Pancreas (tissue), 10 donors: ENCODE results near the gene ATN1. TPM values are rescaled to one million over a fixed set of nuclear protein-coding genes. Genes with fewer than 3 reads are reported as not detected.

Source experiments
- ATAC-seq, 4 donors: fragments of 200-7000 bp; cut with Tn5 transposase; one replicate each; pipeline versions ENCODE4 v1.8.0 to v1.9.1; 2020; ENCODE audit warnings: mild to moderate bottlenecking in 4 of 4, moderate library complexity in 4 of 4
- DNase-seq, 6 donors: peaks; one replicate each; pipeline ENCODE4 v3.0.0-alpha.2; 2020
- FAIRE-seq: peaks from 2 replicates; lab custom pipeline; 2012; peaks lifted over from hg19 to GRCh38; lab: Jason Lieb, UNC
- H3K27ac ChIP-seq, 4 donors: fragments of 200-600 bp; sonication (generic); 1 replicate in 3 of 4; 2 replicates in 1 of 4; pipeline versions ENCODE4 v1.5.0 to v1.8.0; 2020
- H3K27me3 ChIP-seq, 4 donors: fragments of 200-600 bp; one replicate each; pipeline ENCODE4 v1.8.0; 2021
- H3K36me3 ChIP-seq, 3 donors: fragments of 200-600 bp; sonication (generic) in 1 of 3; one replicate each; pipeline versions ENCODE4 v1.5.0 to v1.8.0; 2020 to 2021
- H3K4me1 ChIP-seq, 3 donors: fragments of 200-600 bp; one replicate each; pipeline ENCODE4 v1.8.0; 2021
- H3K4me3 ChIP-seq, 4 donors: fragments of 200-600 bp; sonication (generic) in 2 of 4; one replicate each; pipeline versions ENCODE4 v1.5.0 to v1.8.0; 2020 to 2021
- H3K9me3 ChIP-seq, 4 donors: fragments of 200-600 bp; one replicate each; pipeline ENCODE4 v1.8.0; 2021
- CTCF ChIP-seq, 4 donors: fragments of 200-600 bp; sonication (generic) in 3 of 4; IDR thresholded peaks; one replicate each; pipeline versions ENCODE4 v1.5.0 to v1.8.0; 2021; ENCODE audit warnings: antibody characterized with exemption in 4 of 4
- WGBS, 2 donors: extraction: QIAGEN DNeasy Blood & Tissue Kit; methylation state at CpG; one replicate each; pipeline ENCODE4 v1.1.7; 2013; 5-methylcytosine and 5-hydroxymethylcytosine counted together
- intact Hi-C, 3 donors: fragments of 100-400 bp; cut with DNase I; formaldehyde crosslinking; loops; one replicate each; pipeline versions ENCODE4 v1.11.1 to v1.14.2; 2022
- polyA plus RNA-seq, 2 donors: library from polyadenylated mRNA; stranded (reverse); fragments of 200-250 nt; gene quantifications; one replicate each; pipeline ENCODE4 v1.2.3, GENCODE V29; 2013
- total RNA-seq, 6 donors: library from RNA; stranded (reverse); fragmentation: NEBNext Ultra II Directional in 4 of 6; extraction: Animal tissue kit (Norgen Biotek cat#: 25700) in 4 of 6; gene quantifications; one replicate each; pipeline versions ENCODE4 v1.2.1 to v1.2.4, GENCODE V29; 2021 to 2023
- donor health status: healthy with polysubstance abuse.
- donor health status: DM: no; HTN: no; CAD: no; lungs with moderate emphysema.
- donor health status: DM: no; HTN: no; CAD: no.
- donor health status: control.
- donor health status: control.
- donor health status: Bipolar disorder and iron deficiency.
- donor health status: DM: yes; HTN: yes; CAD: no.
- donor health status: DM: no; HTN: no; CAD: no.
- donor health status: DM: no; HTN: no; CAD: no.
- donor health status: DM: yes; HTN: yes; CAD: no.

ATN1 gene
- total and polyA plus RNA-seq, 8 donors: 30.9 to 113 (median 39.2) TPM

GRCh38 chr12:6966351-6966750 lies 38.6 kb downstream of the ATN1 start:
- Histone ChIP-seq H3K27me3 (no peaks in the 10 kb centered on the region), H3K4me1 (peaks cover 33 to 50% (median 34%) of the 10 kb centered on the region in 3 donors), H3K27ac (peak overlapping the region in 1 of 4 donors; percentile 10), H3K9me3 (no peaks in the 10 kb centered on the region), H3K4me3 (no peak overlapping the region), H3K36me3 (peaks cover 0 to 5% (median 4%) of the 10 kb centered on the region in 3 donors)
- FAIRE-seq: no peak
- intact Hi-C loops: no loop called here
- 31 to 43% methylated on average over 7 of the region's 7 CpGs for WGBS, 2 donors
- no peak for ATAC-seq
- TF ChIP-seq CTCF (IDR thresholded peaks at IDR 0.05): no peak
- DNase-seq: peak in 1 of 6 donors; percentile 7

DNA sequence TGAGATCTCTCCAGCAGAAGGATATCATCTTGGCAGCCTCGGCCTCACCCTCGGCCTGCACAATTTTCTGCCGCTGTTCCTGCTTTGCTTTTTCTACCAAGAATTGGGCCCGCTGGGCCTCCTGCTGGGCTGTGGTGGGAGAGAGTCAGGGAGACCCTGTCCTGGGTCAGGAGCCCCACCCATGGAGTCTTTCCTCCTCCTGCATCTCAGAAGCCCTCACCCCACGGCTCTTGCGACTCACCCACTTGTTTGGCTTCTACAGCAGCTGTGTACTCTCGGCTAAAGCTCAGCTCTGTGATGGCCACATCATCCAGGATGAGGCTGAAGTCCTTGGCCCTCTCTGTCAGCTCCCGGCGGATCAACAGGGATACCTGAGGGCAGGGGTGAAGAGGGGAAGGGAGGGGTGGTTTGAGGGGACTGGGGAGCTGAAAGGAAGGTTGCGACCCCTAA lies 39.9 kb downstream of the ATN1 start:
- H3K4me1 ChIP-seq: peaks cover 28 to 51% (median 33%) of the 10 kb centered on the region in 3 donors
- TF ChIP-seq CTCF (IDR thresholded peaks at IDR 0.05): no peak
- no peak overlapping the region for H3K4me3 ChIP-seq
- no peak overlapping the region for H3K27ac ChIP-seq
- WGBS, 2 donors: 43 to 49% methylated on average over 10 of the region's 10 CpGs
- ATAC-seq: no peak
- peaks cover 0 to 5% (median 4%) of the 10 kb centered on the region in 3 donors for H3K36me3 ChIP-seq
- H3K9me3 ChIP-seq: no peaks in the 10 kb centered on the region
- H3K27me3 ChIP-seq: no peaks in the 10 kb centered on the region
- DNase-seq: peak in 1 of 6 donors; percentile 36
- intact Hi-C loops: no loop called here
- no peak for FAIRE-seq

DNA sequence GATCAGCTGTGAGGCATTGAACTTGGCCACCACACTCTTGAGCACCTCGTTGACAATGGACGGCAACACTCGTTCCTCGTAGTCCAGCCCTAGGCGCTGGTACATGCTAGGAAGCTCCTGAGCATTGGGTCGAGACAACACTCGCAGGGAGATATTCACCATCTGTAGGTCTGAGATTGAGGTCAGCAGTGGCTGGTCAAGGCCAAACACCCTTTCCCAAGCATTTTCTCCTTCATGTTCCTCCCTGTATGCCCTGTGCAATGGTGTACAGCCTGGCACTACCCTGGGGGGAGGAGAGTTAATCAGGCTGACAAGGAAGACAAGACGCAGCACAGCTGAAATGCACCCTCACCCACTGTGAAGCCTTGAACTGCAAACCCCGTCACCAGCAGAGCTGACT lies 40.7 kb downstream of the ATN1 start:
- Histone ChIP-seq H3K27ac (no peak overlapping the region), H3K36me3 (peaks cover 0 to 5% (median 4%) of the 10 kb centered on the region in 3 donors), H3K4me3 (no peak overlapping the region), H3K9me3 (no peaks in the 10 kb centered on the region), H3K27me3 (no peaks in the 10 kb centered on the region), H3K4me1 (peaks cover 28 to 51% (median 33%) of the 10 kb centered on the region in 3 donors)
- no peak for FAIRE-seq
- DNase-seq: peak in 1 of 6 donors; percentile 20
- TF ChIP-seq CTCF (IDR thresholded peaks at IDR 0.05): no peak
- intact Hi-C loops: no loop called here
- 41 to 52% methylated on average over 9 of the region's 9 CpGs for WGBS, 2 donors
- no peak for ATAC-seq

DNA sequence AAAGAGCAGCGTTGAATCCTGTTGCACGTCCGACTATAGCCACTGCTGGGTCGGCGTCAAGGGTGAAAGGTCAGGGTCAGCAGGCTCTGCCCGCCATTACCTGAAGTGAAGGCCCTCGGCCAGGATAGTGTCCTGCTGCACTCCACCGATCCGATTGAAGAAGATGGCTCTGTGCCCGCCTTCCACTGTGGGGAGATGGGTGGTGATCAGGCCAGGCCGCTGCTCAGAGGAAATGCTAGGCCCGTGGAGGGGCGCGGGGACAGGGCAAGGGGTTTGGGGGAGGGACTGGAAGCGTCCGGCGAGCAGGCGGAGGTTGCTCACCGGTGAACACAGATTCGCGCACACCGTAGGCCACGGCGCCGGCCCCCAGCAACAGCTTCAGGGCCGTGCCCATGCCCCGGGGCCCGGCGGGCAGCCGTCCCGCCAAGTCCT lies 42.4 kb downstream of the ATN1 start:
- H3K4me1 ChIP-seq: peaks cover 27 to 44% (median 30%) of the 10 kb centered on the region in 3 donors
- H3K4me3 ChIP-seq: peak overlapping the region; percentile 74 to 97 (median 85)
- H3K27ac ChIP-seq: peak overlapping the region; percentile 82 to 88 (median 85)
- no peak for FAIRE-seq
- ATAC-seq: peak; percentile 18 to 46 (median 38)
- peak in 3 of 6 donors; percentile 53 to 75 (median 65) for DNase-seq
- WGBS, 2 donors: 0 to 1% methylated on average over 29 to 31 of the region's 31 CpGs
- no peaks in the 10 kb centered on the region for H3K27me3 ChIP-seq
- no peaks in the 10 kb centered on the region for H3K9me3 ChIP-seq
- TF ChIP-seq CTCF (IDR thresholded peaks at IDR 0.05): no peak
- H3K36me3 ChIP-seq: peaks cover 0 to 15% (median 4%) of the 10 kb centered on the region in 3 donors
- intact Hi-C loops: no loop called here

GRCh38 chr12:6974180-6974579 lies 46.4 kb downstream of the ATN1 start:
- peaks cover 2 to 14% (median 4%) of the 10 kb centered on the region in 3 donors for H3K4me1 ChIP-seq
- no peaks in the 10 kb centered on the region for H3K27me3 ChIP-seq
- no peak for FAIRE-seq
- TF ChIP-seq CTCF (IDR thresholded peaks at IDR 0.05): no peak
- no peaks in the 10 kb centered on the region for H3K9me3 ChIP-seq
- H3K27ac ChIP-seq: no peak overlapping the region
- no peak overlapping the region for H3K4me3 ChIP-seq
- WGBS, 2 donors: 88 to 92% methylated on average over 6 of the region's 6 CpGs
- intact Hi-C loops: no loop called here
- H3K36me3 ChIP-seq: peaks cover 6 to 49% (median 17%) of the 10 kb centered on the region in 3 donors
- peak in 1 of 6 donors; percentile 5 for DNase-seq
- ATAC-seq: no peak
